ENCODE results near the gene SPATS2L.

Gene SPATS2L

DNA sequence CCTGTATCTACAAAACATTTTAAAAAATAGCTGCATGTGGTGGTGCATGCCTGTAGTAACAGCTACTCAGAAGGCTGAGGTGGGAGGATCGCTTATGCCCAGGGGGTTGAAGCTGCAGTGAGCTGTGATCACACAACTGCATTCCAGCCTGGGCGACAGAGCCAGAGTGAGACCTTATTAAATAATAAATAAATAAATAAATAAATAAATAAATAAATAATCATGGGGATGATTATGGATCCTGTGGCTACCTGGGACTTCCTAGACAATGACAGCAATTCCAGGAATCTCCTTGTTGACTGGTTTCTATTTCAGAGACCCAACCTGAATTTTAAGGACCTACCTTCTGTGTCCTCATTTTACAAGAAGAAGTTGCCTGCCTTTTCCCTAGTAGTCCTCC, 111.9 kb downstream of the SPATS2L start:
- DNase-seq: no peak

DNA sequence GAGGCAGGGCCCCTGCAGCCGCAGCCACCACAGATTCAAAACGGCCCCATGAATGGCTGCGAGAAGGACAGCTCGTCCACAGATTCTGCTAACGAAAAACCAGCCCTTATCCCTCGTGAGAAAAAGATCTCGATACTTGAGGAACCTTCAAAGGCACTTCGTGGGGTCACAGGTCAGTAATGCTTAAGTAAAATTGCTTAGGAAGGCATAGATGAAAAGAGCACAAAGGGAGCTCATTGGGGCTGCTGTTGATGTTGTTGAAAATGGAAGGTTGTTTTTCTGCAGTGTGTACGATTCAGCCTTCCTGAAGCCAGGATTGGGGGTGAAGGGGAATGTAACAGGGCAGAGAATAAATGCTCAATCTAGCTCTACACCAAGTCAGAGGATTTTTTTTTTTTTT, 112.8 kb downstream of the SPATS2L start:
- no peak for DNase-seq

DNA sequence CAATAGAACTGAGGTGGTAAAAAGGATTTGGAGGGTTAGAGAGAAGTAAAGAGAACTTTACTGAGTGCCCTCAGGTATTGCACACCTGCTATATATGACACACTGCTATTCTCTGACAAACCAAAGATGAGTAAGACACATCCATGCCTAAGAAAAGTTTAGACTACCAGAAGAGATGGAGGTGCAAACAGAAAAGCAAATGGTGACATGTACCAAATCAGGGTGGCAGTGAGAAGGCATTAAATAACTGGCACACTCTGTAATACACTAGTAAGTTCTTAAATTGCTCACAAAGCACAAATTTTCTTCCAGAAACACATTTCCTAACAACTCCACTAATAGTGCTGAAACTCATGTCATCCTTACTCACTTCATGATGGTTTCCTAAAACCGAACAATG, 114.8 kb downstream of the SPATS2L start:
- DNase-seq: no peak

DNA sequence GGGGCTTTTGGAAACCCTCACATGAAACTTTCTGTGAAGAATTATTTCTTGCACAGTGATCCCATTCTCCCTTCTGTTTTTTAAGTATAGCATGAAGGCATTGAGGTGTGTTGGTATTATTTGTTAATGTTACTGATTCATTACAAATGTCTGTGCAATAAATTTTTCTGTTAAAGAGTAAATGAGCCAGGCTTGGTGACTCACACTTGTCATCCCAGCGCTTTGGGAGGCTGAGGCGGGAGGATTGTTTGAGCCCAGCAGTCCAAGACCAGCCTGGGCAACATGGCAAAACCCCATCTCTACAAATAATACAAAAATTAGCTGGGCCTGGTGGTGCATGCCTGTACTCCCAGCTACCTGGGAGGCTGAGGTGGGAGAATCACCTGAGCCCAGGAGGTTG, 115.6 kb downstream of the SPATS2L start:
- no peak for DNase-seq

DNA sequence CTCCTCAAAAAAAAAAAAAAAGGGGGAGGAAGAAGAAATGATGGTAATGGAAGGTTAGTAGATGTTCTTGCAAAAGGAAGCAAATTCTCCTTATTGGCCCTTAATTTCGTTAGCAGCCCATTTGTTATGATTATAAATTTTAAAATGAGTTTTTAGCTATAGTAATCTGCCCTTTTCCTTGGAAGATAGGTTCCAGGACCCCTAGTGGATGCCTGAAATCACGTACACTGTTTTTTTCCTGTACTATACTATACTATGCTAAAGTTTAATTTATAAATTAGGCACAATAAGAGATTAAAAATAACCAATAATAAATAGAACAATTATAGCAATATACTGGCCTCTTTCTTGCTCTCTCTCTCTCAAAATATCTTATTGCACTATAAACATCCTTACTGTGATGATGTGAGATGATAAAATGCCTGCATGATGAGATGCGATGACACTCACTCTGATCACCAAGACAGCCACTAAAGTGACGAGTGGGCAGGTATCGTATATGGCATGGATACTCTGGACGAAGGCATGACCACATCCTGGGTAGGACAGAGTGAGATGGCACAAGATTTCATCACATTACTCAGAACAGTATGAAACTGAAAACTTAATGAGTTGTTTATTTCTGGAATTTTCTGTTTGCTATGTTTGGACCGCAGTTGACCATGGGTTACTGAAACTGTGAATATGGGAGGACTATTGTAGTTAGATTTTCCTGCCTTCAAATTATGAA, 116.2 kb downstream of the SPATS2L start:
- DNase-seq: no peak

DNA sequence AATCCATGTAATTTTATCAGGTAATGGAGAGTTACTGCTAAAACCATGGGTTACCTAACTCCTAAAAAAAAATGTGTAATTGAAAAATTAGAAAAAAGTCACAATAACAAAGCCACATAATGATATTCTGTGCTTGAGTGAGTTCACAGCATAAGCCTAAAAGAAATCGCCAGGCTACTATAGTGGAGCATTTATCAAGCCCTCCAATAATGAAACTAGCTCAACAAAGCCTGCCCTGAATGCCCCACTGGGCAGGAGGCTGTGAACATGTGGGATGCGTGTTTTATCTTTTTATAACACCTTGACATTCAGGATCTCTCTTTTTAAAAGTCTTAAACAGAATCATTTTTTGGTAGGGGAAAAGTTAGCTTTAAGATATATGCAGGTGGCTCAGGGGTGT, 117.0 kb downstream of the SPATS2L start:
- no peak for DNase-seq

DNA sequence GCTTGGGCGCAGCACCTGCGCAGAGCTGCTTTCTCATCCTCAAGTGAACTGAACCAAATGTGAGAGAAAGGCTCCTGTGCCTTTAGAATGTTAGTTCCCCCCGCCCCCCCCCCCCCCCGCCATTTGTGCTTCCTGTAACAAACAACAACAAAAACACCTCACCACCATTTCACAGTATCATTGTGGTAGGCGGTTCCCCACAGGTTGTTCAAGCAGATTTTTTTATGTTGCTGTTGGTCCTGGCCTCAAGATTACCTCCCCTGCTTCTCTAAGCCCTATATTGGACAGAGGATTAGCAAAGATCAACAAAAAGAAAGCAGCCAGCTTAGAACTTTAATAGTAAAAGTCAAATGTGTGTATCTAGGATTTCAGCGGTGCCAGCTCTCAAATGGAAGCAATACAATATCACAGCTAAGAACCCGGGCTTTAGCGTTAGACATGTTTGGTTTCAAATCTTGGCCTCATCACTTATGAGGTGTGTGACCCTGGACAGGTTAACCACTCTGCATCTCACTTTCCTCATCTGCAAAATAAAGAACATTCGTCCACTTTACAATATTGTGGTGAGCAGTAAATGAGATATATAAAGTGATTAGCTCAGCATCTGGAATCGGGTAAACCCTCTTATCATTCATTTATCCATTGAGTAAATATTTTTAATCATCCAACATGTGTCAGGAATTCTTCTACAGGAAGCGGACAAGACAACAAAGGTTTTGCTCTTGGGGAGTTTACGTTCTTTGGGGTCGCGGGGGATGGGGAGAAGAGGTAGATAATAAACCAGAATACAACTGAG, 118.7 kb downstream of the SPATS2L start:
- no peak for DNase-seq

DNA sequence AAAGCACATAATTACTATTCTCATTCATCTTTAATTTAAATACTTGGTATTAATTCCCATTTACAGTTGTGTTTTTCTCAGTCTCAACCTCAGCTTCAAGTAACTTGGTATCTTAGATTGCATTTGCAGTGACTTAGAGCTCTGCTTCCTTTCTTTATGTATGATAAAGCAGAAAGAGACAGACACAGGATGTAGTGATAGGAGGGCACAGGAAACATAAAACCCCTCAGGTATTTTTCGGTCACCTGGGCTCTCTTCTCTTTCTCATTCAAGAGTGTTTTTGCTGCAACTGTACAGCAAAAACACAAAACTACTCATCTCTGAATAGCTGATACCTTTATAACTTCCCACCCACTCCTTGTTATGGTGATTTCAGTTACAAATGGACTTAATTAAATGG, 120.3 kb downstream of the SPATS2L start:
- no peak for DNase-seq

DNA sequence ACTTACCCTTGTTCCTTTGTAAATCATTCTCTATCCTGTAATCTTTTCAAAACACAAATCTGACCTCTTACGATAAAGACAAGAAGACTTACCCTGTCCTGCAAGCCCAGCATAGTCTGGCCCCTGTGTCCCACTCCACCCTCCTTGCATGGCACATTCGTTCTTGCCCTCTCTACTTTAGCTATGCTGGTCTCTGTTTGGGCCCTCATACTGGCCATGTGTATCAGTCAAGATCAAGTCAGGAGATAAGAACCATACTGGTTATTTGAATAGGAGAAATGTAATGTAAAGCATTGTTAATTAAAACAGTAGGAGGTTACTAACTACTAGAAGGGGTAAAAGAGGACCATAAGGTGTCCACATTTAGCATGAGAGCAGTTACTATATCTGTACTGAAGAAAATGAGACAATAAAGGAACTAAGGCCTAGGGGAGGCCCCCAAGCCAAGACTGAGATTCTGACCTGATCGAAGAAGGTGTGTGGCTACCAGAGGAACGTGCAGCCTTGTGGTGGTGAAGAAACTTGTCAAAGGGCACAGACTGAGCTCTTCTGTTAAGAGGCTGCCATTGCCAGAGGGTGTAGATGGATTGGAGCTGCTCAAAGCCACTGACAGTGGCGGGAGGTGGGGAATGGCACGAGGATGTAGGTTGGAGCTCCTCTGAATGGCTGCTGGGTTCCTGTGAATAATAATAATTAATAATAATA, 122.6 kb downstream of the SPATS2L start:
- DNase-seq: no peak

DNA sequence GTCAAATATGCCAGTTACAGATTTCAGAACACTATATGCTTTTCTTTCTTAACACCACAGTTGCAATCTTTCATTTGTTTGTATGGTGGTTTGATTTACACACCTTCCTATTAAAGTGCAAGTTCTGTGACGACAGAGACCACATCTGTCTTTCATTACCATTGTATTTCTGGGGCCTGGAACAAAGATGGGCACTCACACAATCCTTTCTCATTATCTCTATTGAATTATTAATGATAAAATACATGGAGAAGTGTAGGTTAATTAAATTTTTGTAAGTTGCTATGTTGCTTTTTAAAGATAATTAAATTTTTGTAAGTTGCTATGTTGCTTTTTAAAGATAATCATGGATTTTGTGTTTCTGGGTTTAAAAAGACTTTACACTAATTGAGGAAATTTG, 123.5 kb downstream of the SPATS2L start:
- DNase-seq: no peak

DNA sequence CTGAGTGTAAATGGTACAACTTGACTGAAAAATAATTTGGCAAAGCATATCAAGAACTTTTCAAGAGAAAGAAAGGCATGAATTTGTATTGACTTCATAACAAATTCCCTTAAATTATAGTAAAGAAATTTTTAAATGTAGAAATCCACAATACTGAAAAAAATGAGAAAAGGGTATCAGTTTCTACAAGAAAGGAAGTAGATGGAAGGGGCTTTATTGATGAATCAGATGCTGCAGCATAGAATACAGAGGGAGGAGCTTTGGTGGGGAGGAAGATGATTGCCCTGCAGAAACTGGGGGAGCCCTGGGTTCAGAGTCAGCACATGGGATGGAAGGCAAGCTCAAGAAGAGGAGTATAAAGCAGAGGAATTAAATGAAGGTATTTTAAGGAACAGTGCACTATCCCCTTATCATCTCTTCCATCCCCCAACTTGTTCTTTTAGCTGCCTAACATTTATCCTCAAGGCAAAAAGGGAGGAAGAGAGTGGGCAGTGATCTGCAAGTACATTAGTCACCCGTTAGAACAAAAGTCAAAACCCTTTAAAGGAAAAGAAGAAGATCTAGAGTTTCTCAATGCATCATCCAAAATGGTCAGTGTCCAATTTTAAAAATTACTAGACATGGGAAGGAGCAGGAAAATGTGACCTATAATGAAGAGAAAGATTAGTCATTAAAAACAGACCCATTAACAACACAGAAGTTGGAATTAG, 125.7 kb downstream of the SPATS2L start:
- no peak for DNase-seq

DNA sequence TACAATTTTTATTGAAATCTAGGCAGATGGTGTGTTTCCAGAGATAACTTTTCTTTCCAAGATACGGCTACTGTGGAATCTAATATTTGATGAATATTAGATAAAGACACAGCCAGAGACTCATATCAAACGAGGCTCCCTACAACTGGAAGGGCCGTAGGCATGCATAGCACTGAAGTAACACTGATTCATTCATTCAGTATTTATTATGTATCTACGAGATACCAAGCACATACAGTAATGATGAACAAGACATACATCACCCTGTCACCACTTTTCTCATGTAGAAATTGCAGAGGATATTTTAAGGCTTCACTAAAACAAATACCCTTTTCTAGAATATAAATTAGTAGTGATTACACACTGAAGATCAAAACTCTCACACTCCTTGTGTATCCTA, 128.9 kb downstream of the SPATS2L start:
- DNase-seq: no peak

DNA sequence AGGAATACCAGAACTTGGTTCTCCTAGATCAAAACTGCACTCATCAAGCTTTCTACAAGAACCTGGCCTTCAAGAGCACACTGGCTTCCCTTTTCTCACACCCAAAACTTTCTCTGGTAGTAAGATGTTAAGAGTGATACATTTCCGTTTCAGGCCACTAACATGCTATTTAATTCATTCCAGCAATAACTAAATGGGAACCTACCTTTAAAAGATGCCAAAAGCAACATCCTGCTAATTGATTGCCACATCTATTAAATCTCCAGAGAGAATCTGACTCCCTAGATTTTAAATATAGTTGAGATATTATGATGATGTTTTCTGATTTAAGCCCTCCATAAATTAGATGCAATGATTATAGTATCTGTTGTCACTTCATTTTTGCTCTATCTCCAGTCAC, 131.8 kb downstream of the SPATS2L start:
- DNase-seq: no peak

DNA sequence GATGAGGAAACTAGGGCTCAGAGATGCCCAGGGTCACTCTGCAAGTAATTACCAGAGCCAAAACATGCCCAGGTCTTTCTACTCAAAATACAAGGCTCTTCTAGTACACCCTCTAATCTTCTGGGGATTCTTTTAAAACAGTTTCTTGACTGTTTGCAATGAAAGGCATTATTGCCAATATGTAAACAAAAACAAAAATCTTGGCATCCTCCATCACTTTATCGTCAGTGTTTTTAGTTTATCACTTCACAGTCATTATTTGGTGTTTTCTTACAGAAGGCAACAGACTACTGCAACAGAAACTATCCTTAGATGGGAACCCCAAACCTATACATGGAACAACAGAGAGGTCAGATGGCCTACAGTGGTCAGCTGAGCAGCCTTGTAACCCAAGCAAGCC, 132.4 kb downstream of the SPATS2L start:
- DNase-seq: no peak

DNA sequence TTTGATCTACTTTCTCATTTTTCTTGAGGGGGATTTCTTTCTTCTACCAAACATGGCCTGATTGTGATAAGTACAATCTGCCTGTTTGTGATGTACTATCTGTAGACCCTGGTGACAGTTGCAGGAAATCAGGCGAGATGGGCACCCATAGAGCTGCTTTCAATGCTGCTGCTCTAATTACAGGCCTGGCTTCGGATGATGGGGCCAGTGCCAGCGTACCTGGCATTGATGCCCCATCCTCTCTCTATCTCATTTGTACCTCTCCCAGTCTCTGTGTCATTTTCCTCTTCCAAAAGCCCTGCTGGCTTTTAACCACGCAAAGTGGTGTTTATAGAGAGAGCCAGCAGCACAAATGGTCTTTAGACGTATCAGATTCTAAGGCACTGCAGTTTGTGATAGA, 133.5 kb downstream of the SPATS2L start:
- no peak for DNase-seq

DNA sequence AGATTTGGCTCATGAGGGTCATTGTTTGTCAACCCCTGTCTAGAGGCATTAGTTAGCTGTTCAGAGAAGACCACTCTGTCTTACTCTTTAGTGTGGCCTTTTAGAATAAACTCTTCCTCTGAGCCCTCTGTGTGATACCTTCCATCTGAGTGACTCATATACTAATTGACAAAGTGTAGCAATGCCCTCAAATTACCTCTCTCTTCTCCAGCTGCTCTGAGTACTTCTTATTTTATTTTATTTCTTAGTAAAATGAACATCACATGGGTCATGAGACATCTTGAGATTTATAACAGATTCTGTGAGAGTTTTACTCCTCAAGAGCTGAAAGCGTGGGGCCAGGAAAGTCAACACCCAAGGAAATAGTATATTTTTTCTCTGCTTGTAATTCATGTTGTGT, 136.0 kb downstream of the SPATS2L start:
- DNase-seq: no peak

DNA sequence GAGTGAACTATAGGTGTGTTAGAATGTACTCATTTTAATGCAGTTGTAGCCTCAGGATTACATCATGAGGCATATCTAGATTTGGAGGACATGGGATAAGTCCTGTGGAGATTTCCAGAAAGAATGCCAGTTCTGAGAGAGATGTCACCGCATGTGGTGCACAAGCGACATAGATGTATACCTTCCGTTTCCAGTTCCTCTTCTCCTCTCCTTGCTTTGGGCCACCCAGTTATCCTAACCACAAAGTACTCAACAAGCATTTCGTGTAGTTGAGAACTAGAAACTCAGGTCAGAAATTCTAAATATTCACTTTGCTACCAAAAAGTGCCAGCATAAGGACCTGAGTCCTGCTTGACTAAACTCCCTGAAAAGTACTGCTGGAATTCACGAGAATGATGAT, 136.9 kb downstream of the SPATS2L start:
- DNase-seq: no peak

DNA sequence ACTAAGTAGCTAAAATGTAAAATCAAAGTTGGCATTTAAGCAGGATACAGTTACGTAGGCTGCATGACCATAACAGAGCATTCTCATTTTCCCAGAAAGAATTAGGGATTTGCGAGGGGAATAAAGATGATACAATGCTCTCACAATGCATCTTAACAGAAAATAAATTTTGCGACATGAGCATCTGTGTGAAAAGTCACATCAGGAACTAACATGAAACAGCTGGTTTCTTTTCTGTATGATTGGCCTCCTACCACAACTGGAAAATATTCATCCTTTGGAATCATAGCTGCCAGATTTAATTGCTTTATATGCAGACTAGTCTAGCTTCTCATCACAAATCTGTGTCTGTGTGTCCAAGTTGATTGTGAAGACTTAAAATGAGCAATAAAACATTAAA, 137.4 kb downstream of the SPATS2L start:
- no peak for DNase-seq

DNA sequence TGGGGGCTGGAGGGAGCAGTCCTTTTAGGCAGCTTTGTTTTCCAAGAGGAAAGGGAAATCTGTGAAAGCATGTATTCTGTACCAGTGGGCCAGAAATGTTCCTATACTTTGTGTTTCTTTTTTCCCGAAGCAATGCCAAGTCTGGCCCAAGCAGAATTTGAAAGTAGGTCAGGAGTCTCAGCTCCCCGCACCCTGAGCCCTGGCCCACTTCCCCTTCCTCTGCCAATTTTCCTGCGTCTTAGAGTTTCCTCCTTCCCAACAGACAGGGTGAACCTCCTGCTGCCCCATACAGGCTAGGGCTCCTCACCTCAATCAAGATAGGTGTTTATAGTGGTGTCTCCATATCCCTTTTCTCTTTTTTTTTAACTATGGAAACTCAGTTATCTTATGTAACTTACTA, 138.0 kb downstream of the SPATS2L start:
- DNase-seq: no peak

DNA sequence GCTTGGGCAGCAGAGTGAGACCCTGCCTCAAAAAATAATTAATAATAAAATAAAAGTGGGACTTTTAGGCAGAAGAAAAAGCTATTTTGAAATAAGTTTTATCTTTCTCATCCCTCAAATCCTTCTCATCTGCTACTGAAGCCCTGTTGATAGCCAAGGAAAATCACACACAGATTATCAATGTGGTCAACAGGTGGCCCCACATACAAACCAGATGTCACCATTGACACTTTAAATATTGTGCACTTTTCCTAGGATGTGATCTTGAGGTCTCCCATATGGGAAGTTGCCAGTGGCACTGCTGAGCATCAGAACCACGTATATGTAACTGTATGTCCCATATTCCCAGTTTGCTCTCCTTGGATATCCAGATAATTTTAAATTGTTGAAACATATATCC, 138.8 kb downstream of the SPATS2L start:
- no peak for DNase-seq

DNA sequence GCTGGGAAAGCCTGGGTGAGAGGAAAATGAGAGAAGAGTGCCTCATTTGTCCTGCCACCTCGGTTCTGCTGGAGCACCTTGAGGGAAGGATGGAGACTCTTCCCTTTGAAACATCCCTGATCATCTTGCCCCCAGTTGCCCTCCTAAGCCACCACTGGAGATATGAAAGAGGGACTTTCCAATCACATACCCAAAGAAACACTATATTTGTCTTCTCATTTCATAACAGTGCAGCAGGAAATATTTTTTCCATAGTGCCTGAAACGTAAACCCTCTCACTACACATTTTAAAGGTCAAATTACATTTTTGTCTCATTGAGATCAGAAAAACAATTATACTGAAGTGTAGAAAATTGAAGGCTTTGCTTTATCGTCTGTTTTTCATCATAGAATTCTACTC, 140.1 kb downstream of the SPATS2L start:
- no peak for DNase-seq

DNA sequence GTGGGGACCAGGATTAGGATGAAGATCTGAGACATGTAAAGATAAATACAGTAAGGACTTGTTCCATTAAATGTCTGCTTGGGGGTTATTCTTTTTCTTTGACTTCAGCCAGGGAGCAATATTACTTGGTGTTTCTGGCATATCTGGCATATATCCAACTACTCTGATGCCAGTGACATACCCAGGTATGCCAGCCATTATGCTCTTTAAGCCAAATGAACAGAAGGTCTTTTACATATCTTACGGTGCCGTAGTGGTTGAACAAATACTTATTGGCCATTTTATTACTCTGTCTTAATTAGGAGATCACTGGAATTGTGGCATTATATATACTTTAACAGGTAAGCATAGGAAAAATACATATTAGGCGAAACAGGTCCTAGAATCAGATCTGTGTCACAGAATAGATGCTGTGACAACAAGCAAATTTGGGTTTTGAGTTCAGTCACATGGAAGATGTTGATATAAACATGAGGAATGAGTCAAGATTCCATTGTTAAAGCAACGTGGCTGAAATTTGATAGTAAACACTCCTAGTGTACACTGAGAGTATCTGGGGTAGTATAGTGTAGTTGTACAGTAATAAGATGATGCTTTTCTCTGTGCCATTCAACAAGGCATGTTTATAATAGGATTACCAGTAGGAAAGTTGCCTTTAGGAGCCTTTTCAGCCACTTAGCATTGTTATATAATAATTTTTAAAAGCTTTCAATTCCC, 140.8 kb downstream of the SPATS2L start:
- DNase-seq: no peak

DNA sequence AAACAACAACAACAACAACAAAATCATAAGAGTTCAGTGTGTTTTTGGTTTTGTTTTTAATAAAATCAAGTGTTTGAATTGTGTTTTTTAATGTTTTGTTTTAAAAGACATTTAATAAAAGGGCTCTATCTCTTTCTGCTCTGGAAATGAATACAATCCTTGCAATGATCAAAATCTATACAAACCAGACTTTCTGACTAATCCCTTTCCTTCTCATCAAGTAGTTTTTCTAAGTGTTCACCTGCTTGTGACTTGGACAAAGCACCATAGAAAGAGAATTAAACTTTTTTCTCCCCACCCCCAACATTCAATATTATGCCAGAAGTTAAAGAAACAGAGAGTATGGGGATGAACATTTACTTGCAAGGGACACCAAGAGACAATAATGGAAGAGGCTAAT, 142.0 kb downstream of the SPATS2L start:
- DNase-seq: no peak
